Measurements from ENCODE around the gene G3BP2.

GRCh38 chr4:75722417-75722816 lies 49.2 kb upstream of the G3BP2 start:
- TF ChIP-seq CTCF (conservative IDR thresholded peaks at IDR 0.05) (no peak), EZH2 (IDR thresholded peaks at IDR 0.05; ENCODE audit: low read depth) (no peak)

Data from PC-9 (cell line).